ENCODE data around the gene NEDD9.
A peak's percentile ranks its signal among the peaks of the same experiment; 100 is the strongest.

The NEDD9 gene

GRCh38 chr6:11141295-11141694 is 91.2 kb downstream of the NEDD9 start:
- no peak for DNase-seq (ENCODE audit: low read depth)

- DNase-seq (ENCODE audit: low read depth), result no peak
Measured at GRCh38 chr6:11140056-11140455, 92.4 kb downstream of the NEDD9 start.

- DNase-seq (ENCODE audit: low read depth), result peak; percentile 26
Measured at GRCh38 chr6:11139051-11139960, 93.2 kb downstream of the NEDD9 start.

GRCh38 chr6:11136809-11137208 is 95.7 kb downstream of the NEDD9 start:
- no peak for DNase-seq (ENCODE audit: low read depth)
